ENCODE measurements around the gene GFPT1.

DNA sequence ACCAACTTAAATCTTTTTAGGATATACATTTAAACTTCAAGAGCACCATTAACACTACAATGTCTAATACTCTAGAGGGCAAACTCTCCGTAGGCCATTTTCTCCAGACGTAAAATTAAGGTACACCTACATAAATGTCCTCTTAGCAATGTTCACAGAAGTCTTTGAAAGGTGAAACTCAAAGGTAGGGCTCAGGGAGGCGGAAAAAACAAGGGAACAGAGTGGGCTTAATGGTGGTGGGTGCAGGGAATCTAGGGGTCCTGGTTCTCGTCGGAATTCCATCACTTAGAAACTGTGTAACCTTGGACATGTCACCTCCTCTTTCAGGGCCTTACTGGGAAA is 49.5 kb upstream of the GFPT1 start:
- TF ChIP-seq, protein P1, sequence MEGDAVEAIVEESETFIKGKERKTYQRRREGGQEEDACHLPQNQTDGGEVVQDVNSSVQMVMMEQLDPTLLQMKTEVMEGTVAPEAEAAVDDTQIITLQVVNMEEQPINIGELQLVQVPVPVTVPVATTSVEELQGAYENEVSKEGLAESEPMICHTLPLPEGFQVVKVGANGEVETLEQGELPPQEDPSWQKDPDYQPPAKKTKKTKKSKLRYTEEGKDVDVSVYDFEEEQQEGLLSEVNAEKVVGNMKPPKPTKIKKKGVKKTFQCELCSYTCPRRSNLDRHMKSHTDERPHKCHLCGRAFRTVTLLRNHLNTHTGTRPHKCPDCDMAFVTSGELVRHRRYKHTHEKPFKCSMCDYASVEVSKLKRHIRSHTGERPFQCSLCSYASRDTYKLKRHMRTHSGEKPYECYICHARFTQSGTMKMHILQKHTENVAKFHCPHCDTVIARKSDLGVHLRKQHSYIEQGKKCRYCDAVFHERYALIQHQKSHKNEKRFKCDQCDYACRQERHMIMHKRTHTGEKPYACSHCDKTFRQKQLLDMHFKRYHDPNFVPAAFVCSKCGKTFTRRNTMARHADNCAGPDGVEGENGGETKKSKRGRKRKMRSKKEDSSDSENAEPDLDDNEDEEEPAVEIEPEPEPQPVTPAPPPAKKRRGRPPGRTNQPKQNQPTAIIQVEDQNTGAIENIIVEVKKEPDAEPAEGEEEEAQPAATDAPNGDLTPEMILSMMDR (IDR thresholded peaks at IDR 0.05) = peak in 1 of 7 experiments; percentile 24
- TF ChIP-seq POLR2A (IDR thresholded peaks at IDR 0.05) = no peak

All from body of pancreas (tissue), 4 donors.